HG03045 (cell line): Measurements from ENCODE around the gene WBP11.
A peak's percentile ranks its signal among the peaks of the same experiment; 100 is the strongest.
"Not testable (repeated sequence)": the region's sequence is repeated elsewhere in the genome, so short reads cannot be mapped to it uniquely, and the experiment has no call there.

ENCODE experiments used
- ATAC-seq: cut with Tn5 transposase; IDR thresholded peaks from one replicate; pipeline ENCODE4 v1.9.1; 2021; ENCODE audit warnings: mild to moderate bottlenecking, moderate library complexity; ENCODE audit not compliant: unreplicated experiment

WBP11 gene

GRCh38 chr12:14774074-14774905 is 29.0 kb downstream of the WBP11 start:
- peak; percentile 64 for ATAC-seq

DNA sequence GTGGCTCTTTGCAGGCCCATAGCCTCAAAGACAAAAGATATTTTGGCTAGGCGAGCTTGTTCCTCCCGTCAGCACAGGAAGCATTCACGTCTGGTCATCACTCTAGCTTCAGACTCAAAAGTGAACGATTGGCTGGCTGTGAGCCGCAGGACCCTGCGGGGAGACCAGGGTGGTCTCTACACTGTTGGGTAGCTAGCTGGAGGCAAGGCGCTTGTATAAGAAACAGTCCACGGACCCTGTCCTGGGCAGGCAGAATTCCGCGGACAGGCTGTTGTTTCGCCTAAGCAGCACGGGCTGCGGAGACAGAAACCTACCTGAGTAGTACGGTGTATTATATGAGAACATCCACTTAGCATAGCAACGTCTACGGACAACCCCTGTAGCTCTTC is 29.6 kb downstream of the WBP11 start:
- ATAC-seq = peak; percentile 14

DNA sequence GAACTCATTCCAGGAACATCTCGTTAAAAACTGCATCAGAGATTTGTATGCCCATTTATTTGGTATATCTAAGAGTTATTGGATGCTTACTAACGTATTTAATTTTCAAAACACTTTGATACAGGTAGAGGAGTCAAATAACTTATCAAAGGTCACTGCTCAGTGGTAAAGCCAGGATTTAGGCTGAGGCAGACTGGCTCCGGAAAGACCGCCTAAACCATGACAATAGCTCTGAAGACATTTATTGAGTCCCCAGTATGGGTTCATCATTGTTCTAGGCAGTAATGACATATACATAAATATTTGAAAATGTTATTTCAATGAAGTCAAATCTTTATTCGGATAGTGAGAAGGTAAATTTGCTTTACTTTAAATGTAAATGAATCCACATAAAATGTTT is 30.3 kb downstream of the WBP11 start:
- ATAC-seq = no peak

DNA sequence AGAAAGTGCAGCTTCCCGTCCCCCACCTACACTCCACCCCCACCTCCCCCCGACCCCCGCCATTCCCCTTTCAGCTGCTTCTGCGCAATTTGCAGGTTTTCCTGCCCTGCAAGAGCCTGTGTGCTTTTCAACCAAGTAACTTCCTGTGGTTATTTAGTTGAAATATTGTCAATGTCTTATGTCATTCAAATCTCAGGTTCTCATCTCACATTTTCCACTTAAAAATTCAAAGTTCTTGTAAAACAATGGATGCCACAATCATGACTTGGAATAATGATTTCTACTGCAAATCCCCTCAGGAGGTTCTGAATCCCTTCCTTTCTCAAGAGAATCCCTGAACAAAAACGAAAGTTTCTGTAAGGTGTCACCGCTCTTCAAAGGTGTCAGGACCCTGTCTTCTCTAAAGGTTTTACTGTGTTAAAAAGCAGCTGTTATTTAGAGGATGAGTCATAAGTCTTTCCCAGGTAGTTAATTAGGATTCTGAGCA is 31.6 kb downstream of the WBP11 start:
- no peak for ATAC-seq

DNA sequence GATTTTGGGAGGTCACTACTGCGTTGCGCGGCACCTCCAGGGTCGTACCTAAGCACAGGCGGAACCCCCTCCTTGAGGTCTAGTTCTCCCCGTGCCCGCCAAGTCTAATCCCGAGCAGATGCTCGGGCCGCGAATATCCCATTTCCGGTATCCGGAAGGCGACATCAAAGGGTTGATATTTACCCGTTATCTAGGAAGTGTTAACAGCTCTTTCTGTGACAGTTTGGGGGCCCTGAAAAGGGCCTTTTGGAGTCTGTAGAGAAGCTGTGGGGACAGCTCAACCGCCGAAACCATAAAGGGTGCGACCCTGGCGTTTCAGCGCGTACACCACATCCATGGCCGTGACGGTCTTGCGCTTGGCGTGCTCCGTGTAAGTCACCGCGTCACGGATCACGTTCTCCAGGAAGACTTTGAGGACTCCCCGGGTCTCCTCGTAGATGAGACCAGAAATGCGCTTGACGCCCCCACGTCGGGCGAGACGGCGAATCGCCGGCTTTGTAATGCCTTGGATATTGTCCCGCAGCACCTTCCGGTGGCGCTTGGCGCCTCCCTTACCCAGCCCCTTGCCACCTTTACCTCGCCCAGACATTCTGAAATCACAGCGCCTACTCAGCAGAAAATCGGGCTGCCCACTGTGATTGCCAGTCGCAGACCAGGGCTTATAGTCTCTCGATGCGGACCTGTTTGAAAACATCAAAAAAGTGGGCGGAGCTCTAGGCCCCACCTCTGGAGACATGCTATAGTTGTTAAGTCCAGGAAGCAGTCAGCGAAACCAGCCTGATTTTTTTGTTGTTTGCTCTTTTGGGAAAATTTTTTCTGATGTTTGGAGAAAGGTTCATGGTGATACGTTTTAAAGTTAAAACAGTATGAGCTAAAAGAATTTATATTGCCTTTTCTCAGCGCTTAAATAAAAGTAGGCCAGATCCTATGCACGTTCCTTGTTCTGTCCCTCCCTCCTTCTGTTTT is 32.5 kb downstream of the WBP11 start:
- peak; percentile 24 for ATAC-seq

- ATAC-seq = peak; percentile 40
Measured at GRCh38 chr12:14769969-14770495, 33.2 kb downstream of the WBP11 start.

- ATAC-seq = peak; percentile 2
Measured at GRCh38 chr12:14769466-14769968, 33.8 kb downstream of the WBP11 start.

DNA sequence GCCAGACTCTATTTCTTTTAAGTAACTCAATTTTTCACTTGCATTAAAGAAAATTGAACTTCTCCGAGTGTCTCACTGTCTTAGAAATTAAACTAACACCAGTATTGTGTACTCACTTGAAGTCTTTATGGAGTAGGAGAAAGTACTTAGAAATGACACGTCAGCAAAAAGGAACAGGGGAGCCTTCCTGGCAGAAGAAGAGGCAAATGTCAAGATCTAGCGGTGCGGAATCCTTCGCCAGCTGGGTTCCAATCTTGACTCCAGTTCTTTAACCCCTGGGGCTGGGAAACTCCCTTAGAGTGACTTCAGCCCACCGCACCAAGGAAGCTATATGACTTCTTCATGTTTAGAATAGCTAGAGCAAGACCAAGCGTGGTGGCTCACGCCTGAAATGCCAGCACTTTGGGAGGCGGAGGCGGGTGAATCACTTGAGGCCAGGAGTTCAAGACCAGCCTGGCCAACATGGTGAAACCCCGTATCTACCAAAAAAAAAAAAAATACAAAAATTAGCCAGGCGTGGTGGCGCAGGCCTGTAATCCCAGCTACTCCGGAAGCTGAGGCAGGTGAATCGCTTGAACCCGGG is 34.4 kb downstream of the WBP11 start:
- ATAC-seq = no peak

DNA sequence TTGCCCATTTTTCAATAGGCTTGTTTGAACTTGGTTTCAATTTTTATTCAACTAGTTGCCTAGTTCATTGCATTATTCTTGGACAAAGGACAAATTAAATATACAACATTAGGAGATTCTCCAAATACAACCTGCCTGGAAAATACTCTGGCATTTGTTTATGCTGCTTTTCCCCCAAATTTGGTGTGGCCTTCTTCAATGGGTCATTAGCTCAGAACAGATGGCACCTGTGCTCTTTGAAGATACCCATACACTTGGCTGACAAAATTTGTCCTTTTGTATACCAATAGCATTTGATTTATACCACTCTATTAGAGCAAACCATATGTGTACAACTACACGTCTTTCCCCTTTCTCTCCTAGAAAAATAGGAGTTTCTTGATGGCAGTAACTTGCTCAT is 35.7 kb downstream of the WBP11 start:
- ATAC-seq = no peak

GRCh38 chr12:14766649-14767215 is 36.5 kb downstream of the WBP11 start:
- ATAC-seq = no peak

DNA sequence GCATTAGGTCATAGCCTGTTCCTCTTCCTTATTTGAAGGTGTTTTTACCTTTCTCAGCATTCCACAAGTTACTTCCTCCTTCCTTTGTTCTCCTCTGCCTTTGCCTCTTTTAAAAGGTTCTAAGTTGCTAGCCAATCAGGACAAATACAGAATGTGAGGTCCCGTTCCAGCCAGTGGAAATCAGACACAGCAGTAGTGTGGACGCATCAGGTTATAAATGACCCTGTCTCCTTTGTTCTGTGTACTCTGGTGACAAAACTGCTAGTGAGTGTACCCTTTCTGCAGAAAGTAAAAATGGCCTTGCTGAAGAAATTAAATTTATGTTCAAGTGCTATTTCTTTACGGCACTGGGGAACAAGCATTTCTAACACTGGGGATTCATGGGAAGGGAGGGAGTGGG is 37.3 kb downstream of the WBP11 start:
- ATAC-seq = not testable (repeated sequence)

DNA sequence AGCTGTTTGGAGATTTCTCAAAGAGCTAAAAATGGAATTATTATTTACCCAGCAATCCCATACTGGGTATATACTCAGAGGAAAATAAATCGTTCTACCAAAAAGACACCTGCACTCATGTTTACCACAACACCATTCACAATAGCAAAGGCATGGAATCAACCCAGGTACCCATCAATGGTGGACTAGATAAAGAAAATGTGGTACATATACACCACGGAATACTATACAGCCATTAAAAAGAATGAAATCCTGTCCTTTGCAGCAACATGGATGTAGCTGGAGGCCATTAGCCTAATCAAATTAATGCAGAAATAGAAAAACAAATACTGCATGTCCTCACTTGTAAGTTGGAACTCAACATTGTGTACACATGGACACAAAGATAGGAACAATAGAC is 37.9 kb downstream of the WBP11 start:
- no peak for ATAC-seq

- not testable (repeated sequence) for ATAC-seq
Measured at GRCh38 chr12:14759711-14760280, 43.5 kb downstream of the WBP11 start.

- ATAC-seq = no peak
Measured at GRCh38 chr12:14756334-14757143, 46.7 kb downstream of the WBP11 start.

GRCh38 chr12:14751986-14752385 is 51.3 kb downstream of the WBP11 start:
- no peak for ATAC-seq

DNA sequence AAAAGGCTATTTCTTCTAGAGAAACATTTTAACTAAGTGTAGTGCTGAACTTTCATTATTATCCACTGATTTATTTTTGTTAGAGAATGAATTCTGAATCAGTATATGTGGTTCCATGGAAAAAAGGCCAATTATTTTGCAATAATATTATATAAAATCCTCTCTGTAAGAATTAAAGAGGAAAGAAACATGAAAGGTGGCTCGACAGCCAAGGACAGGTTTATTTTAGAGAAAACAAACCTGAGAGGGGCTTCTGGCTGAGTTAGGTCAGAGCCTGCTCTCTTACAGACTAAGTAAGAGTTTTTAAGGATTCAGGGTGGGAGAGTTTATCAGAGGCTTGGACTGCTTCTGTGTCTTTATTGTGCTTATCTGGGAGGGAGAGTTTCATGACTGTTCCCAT is 60.2 kb downstream of the WBP11 start:
- ATAC-seq = no peak

DNA sequence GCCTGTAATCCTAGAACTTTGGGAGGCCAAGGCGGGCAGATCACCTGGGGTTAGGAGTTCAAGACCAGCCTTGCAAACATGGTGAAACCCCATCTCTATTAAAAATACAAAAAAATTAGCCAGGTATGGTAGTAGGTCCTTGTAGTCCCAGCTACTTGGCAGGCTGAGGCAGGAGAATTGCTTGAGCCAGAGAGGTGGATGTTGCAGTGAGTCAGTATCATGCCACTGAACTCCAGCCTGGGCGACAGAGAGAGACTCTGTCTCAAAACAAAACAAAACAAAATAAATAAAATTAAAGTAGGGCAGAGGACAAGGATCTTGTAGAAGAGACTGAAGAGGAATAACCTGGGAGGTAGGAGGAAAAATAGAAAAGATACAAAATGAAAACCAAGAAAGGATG is 61.3 kb downstream of the WBP11 start:
- ATAC-seq = no peak

GRCh38 chr12:14741153-14741552 is 62.1 kb downstream of the WBP11 start:
- no peak for ATAC-seq

DNA sequence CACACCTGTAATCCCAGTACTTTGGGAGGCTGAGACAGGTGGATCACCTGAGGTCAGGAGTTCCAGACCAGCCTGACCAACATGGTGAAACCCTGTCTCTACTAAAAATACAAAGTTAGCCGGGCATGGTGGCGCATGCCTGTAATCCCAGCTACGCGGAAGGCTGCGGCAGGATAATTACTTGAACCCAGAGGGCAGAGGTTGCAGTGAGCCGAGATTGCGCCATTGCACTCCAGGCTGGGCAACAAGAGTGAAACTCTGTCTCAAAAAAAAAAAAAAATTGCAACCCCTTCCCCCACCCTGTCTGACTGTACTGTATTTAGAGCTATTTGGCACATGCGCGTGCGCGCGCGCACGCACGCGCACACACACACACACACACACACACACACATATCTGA is 66.8 kb downstream of the WBP11 start:
- not testable (repeated sequence) for ATAC-seq
